Endothelial cell of umbilical vein (primary cell): ENCODE results near the gene BAD. TPM values are rescaled to one million over a fixed set of nuclear protein-coding genes. Genes with fewer than 3 reads are reported as not detected.

Experiments used
- BruUV-seq: library from RNA; stranded (reverse); fragments of 400-500 nt; replicated peaks from 2 replicates; lab custom pipeline; 2021; lab: Mats Ljungman, UMichigan
- CTCF ChIA-PET: fragments of 300-600, 350-600 bp; sonication (Branson Sonifier 250); formaldehyde crosslinking; loops from one replicate; lab custom pipeline; 2021; ENCODE audit warnings: antibody characterized with exemption, inconsistent platforms; lab: Charles Lee
- POLR2A ChIA-PET: fragments of 300-600, 350-600 bp; sonication (Branson Sonifier 250); formaldehyde crosslinking; loops from one replicate; lab custom pipeline; 2021; ENCODE audit warnings: antibody characterized with exemption, inconsistent platforms; lab: Charles Lee
- DNase-seq: peaks from one replicate; pipeline ENCODE4 v3.0.0-alpha.2; 2011; ENCODE audit warnings: low read depth, low spot score
- FAIRE-seq: peaks from 2 replicates; lab custom pipeline; 2011; peaks lifted over from hg19 to GRCh38; lab: Jason Lieb, UNC
- H2AFZ ChIP-seq: 2 replicates; pipeline ENCODE4 v1.6.0; 2012; ENCODE audit warnings: low read depth, low read length, control low read depth, inconsistent platforms
- H3K27ac ChIP-seq: 2 replicates; pipeline ENCODE4 v1.5.1; 2011; ENCODE audit warnings: low read depth, mild to moderate bottlenecking, control low read depth, low read length, moderate library complexity; ENCODE audit not compliant: insufficient read depth
- H3K27me3 ChIP-seq, 2 experiments: 2 replicates each; pipeline versions ENCODE4 v1.6.0 to v1.6.1; 2011; ENCODE audit warnings: low read length in 2 of 2, mixed read lengths in 1 of 2; ENCODE audit not compliant: control insufficient read depth in 2 of 2, insufficient read depth in 2 of 2
- H3K36me3 ChIP-seq, 2 experiments: 2 replicates in 1 of 2; 3 replicates in 1 of 2; pipeline ENCODE4 v1.5.1; 2011; ENCODE audit warnings: low read length in 2 of 2, mild to moderate bottlenecking in 1 of 2, moderate library complexity in 1 of 2; ENCODE audit not compliant: control insufficient read depth in 2 of 2, insufficient read depth in 2 of 2; ENCODE audit errors: extremely low read depth in 1 of 2
- H3K4me1 ChIP-seq: 3 replicates; pipeline ENCODE4 v1.5.1; 2011; ENCODE audit warnings: mild to moderate bottlenecking, low read length; ENCODE audit not compliant: control insufficient read depth, insufficient read depth; ENCODE audit errors: extremely low read depth
- H3K4me2 ChIP-seq: 2 replicates; pipeline ENCODE4 v1.6.1; 2011; ENCODE audit warnings: low read length, control low read depth, mixed read lengths; ENCODE audit not compliant: insufficient read depth
- H3K4me3 ChIP-seq, 3 experiments: fragments of 200-600 bp in 1 of 3; sonication (generic), shearing (Covaris generic) in 1 of 3; replicated peaks in 1 of 3; 2 replicates each; pipeline ENCODE4 v1.5.1; 2011 to 2016; ENCODE audit warnings: control low read depth in 3 of 3, low read length in 3 of 3, mild to moderate bottlenecking in 2 of 3, inconsistent platforms in 1 of 3, low read depth in 1 of 3, moderate library complexity in 1 of 3; ENCODE audit not compliant: insufficient read depth in 1 of 3
- H3K79me2 ChIP-seq: 2 replicates; pipeline ENCODE4 v1.6.0; 2012; ENCODE audit warnings: low read length, inconsistent platforms; ENCODE audit not compliant: control insufficient read depth, insufficient read depth
- H3K9ac ChIP-seq: replicated peaks from 2 replicates; pipeline ENCODE3; 2011; ENCODE audit warnings: low read length, control low read depth; ENCODE audit not compliant: insufficient read depth; ENCODE audit errors: extremely low read depth
- H3K9me1 ChIP-seq: replicated peaks from 3 replicates; pipeline ENCODE4 v1.6.0; 2011; ENCODE audit warnings: mild to moderate bottlenecking, low read length; ENCODE audit not compliant: control insufficient read depth, insufficient read depth; ENCODE audit errors: extremely low read depth
- H3K9me3 ChIP-seq: replicated peaks from 2 replicates; pipeline ENCODE4 v1.5.1; 2012; ENCODE audit warnings: low read length, inconsistent platforms; ENCODE audit not compliant: control insufficient read depth, insufficient read depth
- H4K20me1 ChIP-seq: replicated peaks from 2 replicates; pipeline ENCODE3; 2011; ENCODE audit warnings: mild to moderate bottlenecking, low read length; ENCODE audit not compliant: control insufficient read depth, insufficient read depth; ENCODE audit errors: extremely low read depth
- CTCF ChIP-seq, 2 donors: IDR thresholded peaks; 1 replicate in 1 of 2; 2 replicates in 1 of 2; pipeline ENCODE4 v1.5.1; 2011; ENCODE audit warnings: low read length in 2 of 2, mild to moderate bottlenecking in 2 of 2, moderate library complexity in 2 of 2, control low read depth in 1 of 2, inconsistent platforms in 1 of 2, low read depth in 1 of 2; ENCODE audit not compliant: insufficient read depth in 1 of 2; ENCODE audit errors: extremely low read depth in 1 of 2
- EZH2 ChIP-seq: IDR thresholded peaks from 2 replicates; pipeline ENCODE4 v1.6.1; 2012; ENCODE audit warnings: borderline replicate concordance, low read depth, mild to moderate bottlenecking, moderate library complexity, low read length, inconsistent platforms; ENCODE audit not compliant: severe bottlenecking
- GATA2 ChIP-seq: IDR thresholded peaks from 2 replicates; pipeline ENCODE4 v1.7.0; 2011; ENCODE audit warnings: low read depth, mild to moderate bottlenecking, moderate library complexity, mixed read lengths, low read length; ENCODE audit not compliant: insufficient read length, insufficient read depth
- JUN ChIP-seq: IDR thresholded peaks from 2 replicates; pipeline ENCODE4 v1.6.1; 2011; ENCODE audit warnings: borderline replicate concordance, low read depth; ENCODE audit not compliant: insufficient read length, insufficient read depth
- MYC ChIP-seq: IDR thresholded peaks from one replicate; pipeline ENCODE4 v1.6.1; 2011; ENCODE audit warnings: mild to moderate bottlenecking, low read depth, low read length
- POLR2A ChIP-seq: IDR thresholded peaks from 2 replicates; pipeline ENCODE4 v1.6.1; 2012; ENCODE audit warnings: low read depth, mild to moderate bottlenecking, control low read depth, low read length
- POLR2AphosphoS5 ChIP-seq: IDR thresholded peaks from 2 replicates; pipeline ENCODE4 v1.6.1; 2012; ENCODE audit warnings: low read depth, mild to moderate bottlenecking, control low read depth, low read length, moderate library complexity; ENCODE audit not compliant: insufficient read depth
- dilution Hi-C: fragments of 300-500 bp; cut with MboI; formaldehyde crosslinking; loops from one replicate; pipeline ENCODE4 v1.15.0; 2019; ENCODE audit warnings: low sequenced_read_pairs; ENCODE audit not compliant: extremely low pct_ligation_motif_present
- intact Hi-C: fragments of 100-400 bp; cut with micrococcal nuclease; formaldehyde crosslinking; loops from one replicate; pipeline ENCODE4 v1.10.0; 2022
- polyA plus RNA-seq, 4 experiments: library from polyadenylated mRNA; depleted of rRNA in 3 of 4; stranded (reverse) in 3 of 4; unstranded in 1 of 4; fragments of >200 nt; gene quantifications; 2 replicates each; pipeline versions ENCODE4 v1.2.1 to v1.2.3, GENCODE V29; 2011 to 2012; ENCODE audit warnings: missing spikeins in 1 of 4
- total RNA-seq: library from RNA; stranded (reverse); gene quantifications from 2 replicates; pipeline ENCODE4 v1.2.3, GENCODE V29; 2021

The BAD gene
- total and polyA plus RNA-seq, 2 donors (not counting 3 experiments of a cell fraction or from before 2014, with no cell fraction given) = 65.3 to 88.0 TPM

- ChIA-PET POLR2A (no interaction called here), CTCF (interaction anchor here (1.9 to 2.1 kb wide), 3 partner anchors 30 to 66 kb away, joined by 6 to 10 read pairs (median 7); no protein-coding TSS in a partner anchor)
- H4K20me1 ChIP-seq = no peaks in the 10 kb centered on the region
- no peaks in the 10 kb centered on the region for H3K9me1 ChIP-seq
- H3K27ac ChIP-seq = no peak overlapping the region
- H3K4me2 ChIP-seq = peak overlapping the region; percentile 71
- intact Hi-C loops = loop anchor here (5.0 kb wide), 1 partner anchor 48 kb away; the partner anchor contains the start of gene STIP1
- no peak overlapping the region for H2AFZ ChIP-seq
- dilution Hi-C loops = no loop called here
- DNase-seq = no peak
- no peak for FAIRE-seq
- no peaks in the 10 kb centered on the region for H3K9me3 ChIP-seq
- H3K36me3 ChIP-seq = peaks cover 6 to 8% of the 10 kb centered on the region in 2 experiments
- H3K79me2 ChIP-seq = no peaks in the 10 kb centered on the region
- TF ChIP-seq CTCF (IDR thresholded peaks at IDR 0.05; ENCODE audit: extremely low read depth in 1 of 2, insufficient read depth in 1 of 2, low read depth in 1 of 2, low read length in 2 of 2) (no peak), MYC (no peak), EZH2 (no peak), POLR2A (no peak), POLR2AphosphoS5 (no peak), GATA2 (no peak), JUN (no peak)
- no peaks in the 10 kb centered on the region for H3K27me3 ChIP-seq
- no TSS peak for BruUV-seq
- H3K4me1 ChIP-seq = peaks cover 10% of the 10 kb centered on the region
- H3K9ac ChIP-seq = peak overlapping the region; percentile 6
- peak overlapping the region; percentile 48 to 63 (median 51) for H3K4me3 ChIP-seq
Measured at GRCh38 chr11:64234647-64235379, 49.7 kb downstream of the BAD start.
